ENCODE measurements around the gene IKZF1. TPM values are rescaled to one million over a fixed set of nuclear protein-coding genes. Genes with fewer than 3 reads are reported as not detected.
A peak's percentile ranks its signal among the peaks of the same experiment; 100 is the strongest.

Gene IKZF1
- total RNA-seq, 2 donors from 2014 or later, result 4.9 to 5.6 TPM

- Histone ChIP-seq H3K9me3 (no peaks in the 10 kb centered on the region), H3K36me3 (no peaks in the 10 kb centered on the region), H3K27me3 (no peaks in the 10 kb centered on the region), H3K27ac (peak overlapping the region; percentile 36), H3K4me3 (no peak overlapping the region), H3K4me1 (no peaks in the 10 kb centered on the region), H3K9ac (ENCODE audit: low read depth in 2 of 2, low read length in 2 of 2) (peak overlapping the region in 1 of 2 donors; percentile 14)
- no peak for DNase-seq
- intact Hi-C loops (cut with DNase I), result no loop called here
- TF ChIP-seq CTCF (IDR thresholded peaks at IDR 0.05), result no peak
Measured at GRCh38 chr7:50352751-50353150, 48.2 kb downstream of the IKZF1 start.

DNA sequence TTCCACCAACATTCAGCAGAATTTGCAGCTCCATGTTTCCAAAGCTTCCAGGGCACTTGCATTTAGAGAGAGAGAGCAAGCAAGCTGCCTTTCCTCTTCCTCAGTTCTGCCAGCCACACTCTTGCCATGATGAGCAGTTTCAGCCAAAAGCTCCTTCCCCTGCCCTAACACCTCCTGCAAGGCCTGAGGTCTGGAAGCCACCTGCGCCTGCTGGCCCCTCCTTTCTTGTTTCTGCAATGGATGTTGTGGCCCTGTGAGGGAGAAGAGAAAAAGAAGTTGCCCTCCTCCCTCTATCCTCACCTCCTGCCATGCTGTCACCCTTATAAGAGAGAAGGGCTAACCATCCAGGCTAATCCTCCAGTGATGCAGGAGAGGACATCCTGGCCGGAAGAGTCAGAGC, 48.7 kb downstream of the IKZF1 start:
- Histone ChIP-seq H3K36me3 (no peaks in the 10 kb centered on the region), H3K4me3 (no peak overlapping the region), H3K4me1 (no peaks in the 10 kb centered on the region), H3K27me3 (no peaks in the 10 kb centered on the region), H3K9ac (ENCODE audit: low read depth in 2 of 2, low read length in 2 of 2) (peak overlapping the region in 1 of 2 donors; percentile 14), H3K9me3 (no peaks in the 10 kb centered on the region), H3K27ac (peak overlapping the region; percentile 36)
- intact Hi-C loops (cut with DNase I), result no loop called here
- TF ChIP-seq CTCF (IDR thresholded peaks at IDR 0.05), result no peak
- DNase-seq, result no peak

DNA sequence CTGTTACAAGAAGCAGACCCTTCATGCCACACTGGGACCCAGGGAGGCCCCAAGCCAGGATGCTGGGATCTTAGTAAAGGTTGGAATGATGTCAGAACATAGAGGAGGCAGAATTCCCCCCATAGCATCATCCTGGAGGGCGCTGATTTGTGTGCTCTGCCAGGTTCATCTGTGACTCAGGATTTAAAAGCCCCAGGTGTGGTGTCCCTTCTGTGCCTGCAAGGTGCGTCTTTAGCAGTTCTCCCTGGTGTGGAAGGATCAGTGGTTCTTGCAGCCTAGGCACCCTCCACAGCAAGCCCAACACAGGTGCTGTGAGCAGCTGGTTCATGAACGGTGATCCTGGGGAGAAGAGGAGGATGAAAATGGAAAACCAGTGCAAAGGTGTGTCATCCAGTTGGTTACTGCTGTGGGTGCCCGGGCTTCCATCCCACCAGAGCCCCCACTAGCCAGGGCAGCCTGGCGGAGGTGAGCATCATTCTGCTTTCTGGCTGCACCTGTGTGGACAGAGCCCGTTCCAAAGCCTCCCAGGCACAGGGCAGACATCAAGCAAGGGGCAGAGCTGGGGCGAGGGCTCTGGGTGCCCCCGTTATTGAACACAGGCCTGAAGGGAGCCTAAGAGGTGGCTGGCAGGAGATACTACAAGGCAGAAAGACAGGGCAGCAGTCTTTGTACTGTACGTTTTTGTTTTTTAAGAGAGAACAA, 49.5 kb downstream of the IKZF1 start:
- H3K27ac ChIP-seq, result no peak overlapping the region

DNA sequence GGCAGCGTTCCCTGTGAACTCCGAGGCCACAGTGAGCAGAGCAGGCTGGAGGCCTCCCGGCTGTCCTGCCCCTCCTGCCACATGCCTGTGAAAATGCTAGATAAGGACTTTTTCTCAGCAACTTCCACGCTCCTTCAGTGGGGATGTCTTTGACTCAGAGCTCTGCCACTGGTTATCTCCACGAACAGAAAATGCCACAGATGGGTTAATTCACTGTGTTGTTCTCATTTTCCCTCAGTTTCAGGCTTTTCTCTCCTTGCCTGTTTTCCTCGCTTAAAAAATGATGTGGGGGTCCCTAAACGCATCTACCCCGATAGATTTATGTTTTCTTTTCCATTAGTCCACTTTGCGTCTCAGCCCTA, 51.3 kb downstream of the IKZF1 start:
- no peak overlapping the region for H3K9ac ChIP-seq (ENCODE audit: low read depth in 2 of 2, low read length in 2 of 2)
- no peak for TF ChIP-seq CTCF (IDR thresholded peaks at IDR 0.05)
- no peak overlapping the region for H3K4me3 ChIP-seq
- no peaks in the 10 kb centered on the region for H3K4me1 ChIP-seq
- H3K27ac ChIP-seq, result no peak overlapping the region
- no peaks in the 10 kb centered on the region for H3K9me3 ChIP-seq
- H3K27me3 ChIP-seq, result no peaks in the 10 kb centered on the region
- intact Hi-C loops (cut with DNase I), result no loop called here
- DNase-seq, result no peak
- no peaks in the 10 kb centered on the region for H3K36me3 ChIP-seq

More for the DNA sequence above, 49.5 kb downstream of the IKZF1 start:
- no peak for DNase-seq
- H3K4me3 ChIP-seq, result no peak overlapping the region
- H3K9ac ChIP-seq (ENCODE audit: low read depth in 2 of 2, low read length in 2 of 2), result no peak overlapping the region
- H3K9me3 ChIP-seq, result no peaks in the 10 kb centered on the region
- intact Hi-C loops (cut with DNase I), result no loop called here
- no peaks in the 10 kb centered on the region for H3K4me1 ChIP-seq
- no peaks in the 10 kb centered on the region for H3K36me3 ChIP-seq
- no peaks in the 10 kb centered on the region for H3K27me3 ChIP-seq
- TF ChIP-seq CTCF (IDR thresholded peaks at IDR 0.05), result no peak

DNA sequence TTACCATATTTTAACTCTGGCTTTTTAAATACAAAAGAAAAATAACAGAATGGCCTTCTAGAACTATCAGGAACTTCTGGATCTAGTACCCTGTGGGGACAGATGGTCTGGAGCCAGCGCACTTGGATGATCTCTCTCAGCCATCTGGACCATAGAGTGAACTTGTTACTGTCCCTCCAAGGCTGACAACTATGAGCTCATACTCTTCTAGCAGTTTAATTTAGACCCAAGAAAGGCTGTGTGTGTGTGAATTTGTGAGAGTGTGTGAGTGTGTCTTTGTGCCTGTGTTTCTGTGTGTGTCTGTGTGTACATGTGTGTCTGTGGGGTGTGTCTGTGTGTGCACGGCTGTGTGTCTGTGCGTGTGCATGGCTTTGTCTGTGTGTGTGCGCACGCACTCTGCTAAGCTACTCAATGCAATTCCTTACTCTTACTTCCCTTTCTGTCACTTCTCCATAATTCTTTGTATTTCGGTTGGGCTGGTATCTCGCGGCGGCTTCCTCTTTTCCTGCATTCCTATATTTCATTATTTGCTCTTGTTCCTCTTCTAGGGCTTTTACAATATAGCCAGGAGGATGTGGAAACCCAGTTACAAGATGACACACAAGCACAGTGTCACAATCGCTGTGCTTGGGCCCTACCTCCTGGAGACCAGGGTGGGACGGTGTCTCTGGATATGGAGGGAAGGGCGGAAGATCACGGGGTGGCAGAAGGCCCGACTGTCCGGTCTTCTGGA, 51.9 kb downstream of the IKZF1 start:
- H3K36me3 ChIP-seq, result no peaks in the 10 kb centered on the region
- no peak overlapping the region for H3K27ac ChIP-seq
- no peak overlapping the region for H3K9ac ChIP-seq (ENCODE audit: low read depth in 2 of 2, low read length in 2 of 2)
- no peaks in the 10 kb centered on the region for H3K9me3 ChIP-seq
- no peak for DNase-seq
- TF ChIP-seq CTCF (IDR thresholded peaks at IDR 0.05), result no peak
- H3K4me3 ChIP-seq, result no peak overlapping the region
- H3K4me1 ChIP-seq, result no peaks in the 10 kb centered on the region
- no peaks in the 10 kb centered on the region for H3K27me3 ChIP-seq
- intact Hi-C loops (cut with DNase I), result no loop called here

Measured in colonic mucosa (tissue), 4 donors.